Upper lobe of right lung (tissue), 1 donor: ENCODE results near the gene HTR3C. TPM values are rescaled to one million over a fixed set of nuclear protein-coding genes. Genes with fewer than 3 reads are reported as not detected.

Experiments
- ATAC-seq: fragments of 200-7000 bp; cut with Tn5 transposase; one replicate; pipeline ENCODE4 v1.9.1; 2020; ENCODE audit warnings: mild to moderate bottlenecking, moderate library complexity
- DNase-seq: peaks from one replicate; pipeline ENCODE4 v3.0.0-alpha.2; 2020
- H3K27ac ChIP-seq: fragments of 200-600 bp; one replicate; pipeline ENCODE4 v1.8.0; 2022
- H3K27me3 ChIP-seq: fragments of 200-600 bp; one replicate; pipeline ENCODE4 v1.8.0; 2022; ENCODE audit warnings: mild to moderate bottlenecking
- H3K36me3 ChIP-seq: fragments of 200-600 bp; one replicate; pipeline ENCODE4 v1.8.0; 2022
- H3K4me1 ChIP-seq: fragments of 200-600 bp; one replicate; pipeline ENCODE4 v1.8.0; 2022
- H3K4me3 ChIP-seq: fragments of 200-600 bp; one replicate; pipeline ENCODE4 v1.8.0; 2022; ENCODE audit warnings: mild to moderate bottlenecking
- H3K9me3 ChIP-seq: fragments of 200-600 bp; one replicate; pipeline ENCODE4 v1.8.0; 2022
- CTCF ChIP-seq: fragments of 200-600 bp; IDR thresholded peaks from one replicate; pipeline ENCODE4 v1.8.0; 2022; ENCODE audit warnings: antibody characterized with exemption
- intact Hi-C: fragments of 100-400 bp; cut with DNase I; formaldehyde crosslinking; loops from one replicate; pipeline ENCODE4 v1.11.0; 2022
- total RNA-seq: library from RNA; stranded (reverse); fragmentation: NEBNext Ultra II Directional; extraction: Animal tissue kit (Norgen Biotek cat#: 25700); gene quantifications from one replicate; pipeline ENCODE4 v1.2.1, GENCODE V29; 2021
- donor health status: DM: no; HTN: yes; CAD: no; lungs with severe emphysema.

HTR3C gene
- total RNA-seq, 1 donor from 2014 or later: not detected

- no peak for ATAC-seq
- no peaks in the 10 kb centered on the region for H3K36me3 ChIP-seq
- no peak for DNase-seq
- no peaks in the 10 kb centered on the region for H3K4me1 ChIP-seq
- H3K4me3 ChIP-seq: no peak overlapping the region
- H3K27me3 ChIP-seq: no peaks in the 10 kb centered on the region
- no peak for TF ChIP-seq CTCF
- H3K27ac ChIP-seq: no peak overlapping the region
- no peaks in the 10 kb centered on the region for H3K9me3 ChIP-seq
- intact Hi-C loops: no loop called here
These were observed 10.2 kb upstream of the HTR3C start for GRCh38 chr3:184042617-184043016.

GRCh38 chr3:184045995-184046394 lies 6.9 kb upstream of the HTR3C start:
- Histone ChIP-seq H3K4me1 (no peaks in the 10 kb centered on the region), H3K36me3 (no peaks in the 10 kb centered on the region), H3K27me3 (no peaks in the 10 kb centered on the region), H3K27ac (no peak overlapping the region), H3K9me3 (no peaks in the 10 kb centered on the region), H3K4me3 (no peak overlapping the region)
- ATAC-seq (no peak), DNase-seq (no peak)
- no peak for TF ChIP-seq CTCF
- intact Hi-C loops: no loop called here

- Histone ChIP-seq H3K36me3 (no peaks in the 10 kb centered on the region), H3K4me3 (no peak overlapping the region), H3K4me1 (no peaks in the 10 kb centered on the region), H3K9me3 (no peaks in the 10 kb centered on the region), H3K27me3 (no peaks in the 10 kb centered on the region), H3K27ac (no peak overlapping the region)
- no peak for DNase-seq
- no peak for ATAC-seq
- TF ChIP-seq CTCF: no peak
- intact Hi-C loops: no loop called here
These were observed 2.5 kb upstream of the HTR3C start for GRCh38 chr3:184050217-184050847.

- Histone ChIP-seq H3K9me3 (no peaks in the 10 kb centered on the region), H3K27ac (no peak overlapping the region), H3K4me1 (no peaks in the 10 kb centered on the region), H3K36me3 (no peaks in the 10 kb centered on the region), H3K4me3 (no peak overlapping the region), H3K27me3 (no peaks in the 10 kb centered on the region)
- intact Hi-C loops: no loop called here
- ATAC-seq: no peak
- no peak for TF ChIP-seq CTCF
- no peak for DNase-seq
These were observed 5.2 kb downstream of the HTR3C start for GRCh38 chr3:184058029-184058428.

- no peak for ATAC-seq
- H3K4me3 ChIP-seq: no peak overlapping the region
- no peak for DNase-seq
- H3K27me3 ChIP-seq: no peaks in the 10 kb centered on the region
- intact Hi-C loops: no loop called here
- H3K4me1 ChIP-seq: no peaks in the 10 kb centered on the region
- no peaks in the 10 kb centered on the region for H3K36me3 ChIP-seq
- no peak overlapping the region for H3K27ac ChIP-seq
- no peaks in the 10 kb centered on the region for H3K9me3 ChIP-seq
- no peak for TF ChIP-seq CTCF
These were observed 6.6 kb downstream of the HTR3C start for GRCh38 chr3:184059424-184059823.

GRCh38 chr3:184062637-184063036 lies 9.8 kb downstream of the HTR3C start:
- Histone ChIP-seq H3K27me3 (no peaks in the 10 kb centered on the region), H3K36me3 (no peaks in the 10 kb centered on the region), H3K9me3 (no peaks in the 10 kb centered on the region), H3K27ac (no peak overlapping the region), H3K4me1 (no peaks in the 10 kb centered on the region), H3K4me3 (no peak overlapping the region)
- ATAC-seq (no peak), DNase-seq (no peak)
- TF ChIP-seq CTCF: no peak
- intact Hi-C loops: no loop called here
